ENCODE measurements around the gene PTCH2. TPM values are rescaled to one million over a fixed set of nuclear protein-coding genes. Genes with fewer than 3 reads are reported as not detected.

Gene PTCH2
- total and polyA plus RNA-seq, 2 of the 13 experiments (the other 11 are each of a cell fraction or from before 2014, with no cell fraction given) = 0.60 to 1.5 TPM

DNA sequence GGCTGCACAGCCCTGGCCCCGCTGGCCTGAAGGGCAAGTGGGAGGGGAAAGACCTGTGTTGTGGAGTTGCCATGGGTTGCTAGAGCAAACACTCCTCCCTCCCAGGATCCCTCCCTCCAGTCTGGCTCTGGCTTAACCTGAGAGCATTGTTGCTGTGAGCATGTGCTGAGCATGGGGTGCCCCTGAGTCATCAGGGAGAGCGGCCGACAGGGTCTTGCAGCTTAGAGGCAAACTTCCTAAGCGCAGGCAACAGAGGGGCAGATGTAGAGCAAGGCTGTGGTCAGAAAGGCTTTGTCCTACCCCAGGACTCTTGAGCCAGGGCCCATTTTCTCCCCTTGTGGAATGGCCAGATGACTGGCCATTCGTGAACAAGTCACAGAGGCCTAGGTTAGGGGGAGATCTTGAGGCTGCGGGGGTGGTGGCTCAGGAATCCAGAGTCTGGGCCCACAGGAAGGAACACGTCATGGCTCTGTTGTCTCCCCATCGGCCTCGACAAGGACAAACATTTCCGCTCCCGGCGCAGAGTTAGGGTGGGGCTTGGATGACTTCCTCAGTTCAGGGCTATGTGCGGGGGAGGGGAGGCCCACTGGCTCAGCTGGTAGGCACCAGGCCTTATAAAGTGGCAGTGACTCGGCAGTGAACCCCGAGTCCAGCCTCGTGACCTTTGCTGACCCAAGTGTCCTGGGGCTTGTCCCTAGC lies 35.5 kb downstream of the PTCH2 start:
- H3K36me3 ChIP-seq (replicated peaks in 1 of 2; ENCODE audit: control insufficient read depth in 1 of 2, insufficient read depth in 2 of 2, low read length in 2 of 2) = peaks cover 5 to 33% of the 10 kb centered on the region in 2 experiments; a peak in 3 of 5 replicates
- peak overlapping the region; percentile 98 for H3K4me2 ChIP-seq (ENCODE audit: low read depth, low read length)
- TSS peak; percentile 30 for BruUV-seq (replicated peaks)
- no peaks in the 10 kb centered on the region for H4K20me1 ChIP-seq (ENCODE audit: insufficient read depth, low read length)
- ATAC-seq = peak; percentile 83
- intact Hi-C loops (cut with micrococcal nuclease; ENCODE audit: unreplicated experiment) (loop anchor here (2.0 kb wide), 2 partner anchors 15 to 19 kb away; no protein-coding TSS in a partner anchor), in situ Hi-C loops (cut with HindIII; ENCODE audit: extremely low pct_ligation_motif_present, low pct_unique_long_range_greater_than_20kb) (no loop called here)
- CTCF ChIA-PET (ENCODE audit: low intra/inter-chr PET ratio, low total read pairs) = no interaction called here
- 0% methylated on average over 3 of the region's 16 CpGs for WGBS (ENCODE audit: low lambda C conversion rate)
- peaks cover 73% of the 10 kb centered on the region for H3K4me1 ChIP-seq (ENCODE audit: insufficient read depth, low read length)
- peak overlapping the region; percentile 70 to 87 (median 78); a peak in 5 of 6 replicates for H3K4me3 ChIP-seq (replicated peaks in 1 of 3; ENCODE audit: insufficient read depth in 1 of 3, low read depth in 2 of 3, low read length in 3 of 3)
- no peak overlapping the region for H2AFZ ChIP-seq (ENCODE audit: low read length)
- peak; percentile 98 for DNase-seq (ENCODE audit: low spot score)
- H3K79me2 ChIP-seq (ENCODE audit: insufficient read depth, low read length) = peaks cover 11% of the 10 kb centered on the region
- POLR2A ChIA-PET = interaction anchor here (0.8 to 12.9 kb wide), 18 partner anchors 9 to 693 kb away, joined by 3 to 570 read pairs (median 21); partner anchors contain the start of genes BEST4, EIF2B3, HECTD3 and MMACHC
- peak overlapping the region; percentile 100 for H3K27ac ChIP-seq (ENCODE audit: extremely low read length, insufficient read depth, low read length)
- H3K27me3 ChIP-seq (ENCODE audit: control insufficient read depth in 1 of 2, insufficient read depth in 2 of 2, low read length in 2 of 2) = no peaks in the 10 kb centered on the region
- peak overlapping the region; percentile 99 for H3K9ac ChIP-seq (ENCODE audit: insufficient read depth, low read depth, low read length)
- FAIRE-seq = peak; percentile 97
- H3K9me3 ChIP-seq (ENCODE audit: low read length) = no peaks in the 10 kb centered on the region
- TF ChIP-seq ZSCAN30 (CRISPR knock-in tag; IDR thresholded peaks at IDR 0.05) (no peak), ZBTB7A (CRISPR knock-in tag; IDR thresholded peaks at IDR 0.05) (peak; percentile 86; the same call in 1 of the 2 replicates), ZKSCAN8 (CRISPR knock-in tag; IDR thresholded peaks at IDR 0.05; ENCODE audit: borderline replicate concordance) (0 out of 2 replicates have a peak, but pooled peaks have one; percentile 8), ZNF260 (CRISPR knock-in tag; IDR thresholded peaks at IDR 0.05; ENCODE audit: borderline replicate concordance, low read depth) (peak; percentile 95; the same call in 1 of the 2 replicates), SNAI1 (CRISPR knock-in tag; IDR thresholded peaks at IDR 0.05; ENCODE audit: borderline replicate concordance) (0 out of 2 replicates have a peak, but pooled peaks have one; percentile 4), ZSCAN12 (CRISPR knock-in tag; IDR thresholded peaks at IDR 0.05) (peak; percentile 67), HDAC6 (IDR thresholded peaks at IDR 0.05; ENCODE audit: low read depth, low read length) (no peak), ZFP62 (CRISPR knock-in tag; IDR thresholded peaks at IDR 0.05) (no peak), MATR3 (CRISPR knock-in tag; IDR thresholded peaks at IDR 0.05) (no peak), ZFY (CRISPR knock-in tag; IDR thresholded peaks at IDR 0.05) (peak; percentile 77)
- TF ChIP-seq, protein P1, sequence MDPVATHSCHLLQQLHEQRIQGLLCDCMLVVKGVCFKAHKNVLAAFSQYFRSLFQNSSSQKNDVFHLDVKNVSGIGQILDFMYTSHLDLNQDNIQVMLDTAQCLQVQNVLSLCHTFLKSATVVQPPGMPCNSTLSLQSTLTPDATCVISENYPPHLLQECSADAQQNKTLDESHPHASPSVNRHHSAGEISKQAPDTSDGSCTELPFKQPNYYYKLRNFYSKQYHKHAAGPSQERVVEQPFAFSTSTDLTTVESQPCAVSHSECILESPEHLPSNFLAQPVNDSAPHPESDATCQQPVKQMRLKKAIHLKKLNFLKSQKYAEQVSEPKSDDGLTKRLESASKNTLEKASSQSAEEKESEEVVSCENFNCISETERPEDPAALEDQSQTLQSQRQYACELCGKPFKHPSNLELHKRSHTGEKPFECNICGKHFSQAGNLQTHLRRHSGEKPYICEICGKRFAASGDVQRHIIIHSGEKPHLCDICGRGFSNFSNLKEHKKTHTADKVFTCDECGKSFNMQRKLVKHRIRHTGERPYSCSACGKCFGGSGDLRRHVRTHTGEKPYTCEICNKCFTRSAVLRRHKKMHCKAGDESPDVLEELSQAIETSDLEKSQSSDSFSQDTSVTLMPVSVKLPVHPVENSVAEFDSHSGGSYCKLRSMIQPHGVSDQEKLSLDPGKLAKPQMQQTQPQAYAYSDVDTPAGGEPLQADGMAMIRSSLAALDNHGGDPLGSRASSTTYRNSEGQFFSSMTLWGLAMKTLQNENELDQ (CRISPR knock-in tag; IDR thresholded peaks at IDR 0.05; ENCODE audit: borderline replicate concordance) = peak; percentile 52; the same call in 1 of the 2 replicates
- TF ChIP-seq, protein P2, sequence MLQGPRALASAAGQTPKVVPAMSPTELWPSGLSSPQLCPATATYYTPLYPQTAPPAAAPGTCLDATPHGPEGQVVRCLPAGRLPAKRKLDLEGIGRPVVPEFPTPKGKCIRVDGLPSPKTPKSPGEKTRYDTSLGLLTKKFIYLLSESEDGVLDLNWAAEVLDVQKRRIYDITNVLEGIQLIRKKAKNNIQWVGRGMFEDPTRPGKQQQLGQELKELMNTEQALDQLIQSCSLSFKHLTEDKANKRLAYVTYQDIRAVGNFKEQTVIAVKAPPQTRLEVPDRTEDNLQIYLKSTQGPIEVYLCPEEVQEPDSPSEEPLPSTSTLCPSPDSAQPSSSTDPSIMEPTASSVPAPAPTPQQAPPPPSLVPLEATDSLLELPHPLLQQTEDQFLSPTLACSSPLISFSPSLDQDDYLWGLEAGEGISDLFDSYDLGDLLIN (CRISPR knock-in tag; IDR thresholded peaks at IDR 0.05; ENCODE audit: borderline replicate concordance) = no peak
- TF ChIP-seq, protein P3, sequence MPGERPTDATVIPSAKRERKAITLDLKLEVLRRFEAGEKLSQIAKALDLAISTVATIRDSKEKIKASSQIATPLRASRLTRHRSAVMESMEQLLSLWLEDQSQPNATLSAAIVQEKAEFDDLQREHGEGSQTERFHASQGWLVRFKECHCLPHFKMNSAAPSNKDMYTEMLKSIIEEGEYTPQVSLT (CRISPR knock-in tag; IDR thresholded peaks at IDR 0.05; ENCODE audit: borderline replicate concordance, low read depth) = no peak
- TF ChIP-seq, protein P4, sequence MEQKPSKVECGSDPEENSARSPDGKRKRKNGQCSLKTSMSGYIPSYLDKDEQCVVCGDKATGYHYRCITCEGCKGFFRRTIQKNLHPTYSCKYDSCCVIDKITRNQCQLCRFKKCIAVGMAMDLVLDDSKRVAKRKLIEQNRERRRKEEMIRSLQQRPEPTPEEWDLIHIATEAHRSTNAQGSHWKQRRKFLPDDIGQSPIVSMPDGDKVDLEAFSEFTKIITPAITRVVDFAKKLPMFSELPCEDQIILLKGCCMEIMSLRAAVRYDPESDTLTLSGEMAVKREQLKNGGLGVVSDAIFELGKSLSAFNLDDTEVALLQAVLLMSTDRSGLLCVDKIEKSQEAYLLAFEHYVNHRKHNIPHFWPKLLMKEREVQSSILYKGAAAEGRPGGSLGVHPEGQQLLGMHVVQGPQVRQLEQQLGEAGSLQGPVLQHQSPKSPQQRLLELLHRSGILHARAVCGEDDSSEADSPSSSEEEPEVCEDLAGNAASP (CRISPR knock-in tag; IDR thresholded peaks at IDR 0.05; ENCODE audit: borderline replicate concordance) = 0 out of 2 replicates have a peak, but pooled peaks have one; percentile 28

Data from HepG2 (cell line).